Activated CD4-positive, alpha-beta T cell treated with anti-CD3 and anti-CD28 coated beads, Interleukin-2, amount 50 U/mL, for 4 hours (primary cell): ENCODE data around the gene LRRN4.

Experiments used
- DNase-seq, 2 experiments: peaks; one replicate each; pipeline ENCODE4 v3.0.0-alpha.2; 2020

Gene LRRN4

DNA sequence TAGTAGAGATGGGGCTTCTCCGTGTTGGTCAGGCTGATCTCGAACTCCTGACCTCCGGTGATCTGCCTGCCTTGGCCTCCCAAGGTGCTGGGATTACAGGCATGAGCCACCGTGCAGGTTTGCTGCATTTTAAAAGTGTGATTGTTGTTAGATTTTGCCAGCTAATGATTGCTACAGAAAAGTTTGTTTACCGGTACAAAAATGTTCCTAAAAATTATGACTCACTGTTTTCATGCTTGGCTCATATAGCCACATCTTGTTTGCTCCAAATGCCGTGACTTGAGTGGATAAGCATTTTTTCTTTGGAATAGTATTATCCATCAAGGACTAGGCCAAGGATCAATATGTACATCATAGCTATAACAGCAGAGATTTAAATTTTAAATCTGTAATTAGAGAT is 24.3 kb downstream of the LRRN4 start:
- no peak for DNase-seq

DNA sequence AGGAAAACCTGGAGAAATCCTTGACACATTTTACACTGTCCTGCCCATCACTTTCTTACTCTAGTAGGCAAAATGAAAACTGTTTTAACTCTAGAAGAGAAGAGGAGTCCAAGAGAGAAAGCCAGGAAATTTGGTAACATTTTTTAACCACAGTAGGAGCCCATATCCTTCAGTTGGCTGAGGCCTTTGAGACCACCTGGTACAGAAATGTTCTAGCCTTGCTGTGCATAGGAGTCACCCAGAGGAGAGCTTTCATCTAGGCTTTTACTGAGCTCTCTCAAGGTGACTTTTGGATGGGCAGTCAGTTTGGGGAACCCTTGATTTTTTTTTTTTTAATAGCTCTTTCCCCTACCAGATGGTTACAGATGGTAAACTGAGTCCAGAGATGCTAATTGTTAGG is 25.0 kb downstream of the LRRN4 start:
- no peak for DNase-seq

DNA sequence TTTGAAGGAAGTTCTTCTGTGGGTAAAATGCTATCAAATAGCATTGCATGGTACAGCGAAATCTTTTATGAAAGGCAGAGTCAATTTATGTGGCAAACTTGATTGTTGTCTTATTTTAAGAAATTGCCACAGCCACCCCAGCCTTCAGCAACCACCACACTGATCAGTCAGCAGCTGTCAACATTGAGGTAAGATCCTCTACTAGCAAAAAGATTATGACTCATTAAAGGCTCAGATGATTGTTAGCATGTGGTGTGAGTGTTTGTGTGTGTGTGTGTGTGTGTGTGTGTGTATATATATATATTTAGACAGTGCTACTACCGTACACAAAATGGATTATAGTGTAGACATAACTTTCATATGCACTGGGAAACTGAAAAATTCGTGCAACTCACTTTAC is 27.8 kb downstream of the LRRN4 start:
- DNase-seq = no peak

DNA sequence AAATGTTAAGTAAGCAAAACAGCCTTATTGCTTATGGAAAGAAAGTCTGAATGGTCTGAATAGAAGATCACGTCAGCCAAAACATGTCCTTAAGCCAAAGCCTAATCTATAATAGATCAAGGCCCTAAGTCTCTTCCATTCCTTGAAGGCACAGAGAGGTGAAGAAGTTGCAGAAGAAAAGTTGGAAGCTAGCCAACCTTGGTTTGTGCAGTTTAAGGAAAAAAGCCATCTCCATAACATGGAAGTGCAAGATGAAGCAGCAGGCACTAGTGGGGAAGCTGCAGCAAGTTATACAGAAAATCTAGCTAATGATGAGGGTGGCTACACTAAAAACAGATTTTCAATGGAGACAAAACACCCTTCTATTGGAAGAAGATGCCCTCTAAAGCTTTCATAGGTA is 29.1 kb downstream of the LRRN4 start:
- DNase-seq = no peak

DNA sequence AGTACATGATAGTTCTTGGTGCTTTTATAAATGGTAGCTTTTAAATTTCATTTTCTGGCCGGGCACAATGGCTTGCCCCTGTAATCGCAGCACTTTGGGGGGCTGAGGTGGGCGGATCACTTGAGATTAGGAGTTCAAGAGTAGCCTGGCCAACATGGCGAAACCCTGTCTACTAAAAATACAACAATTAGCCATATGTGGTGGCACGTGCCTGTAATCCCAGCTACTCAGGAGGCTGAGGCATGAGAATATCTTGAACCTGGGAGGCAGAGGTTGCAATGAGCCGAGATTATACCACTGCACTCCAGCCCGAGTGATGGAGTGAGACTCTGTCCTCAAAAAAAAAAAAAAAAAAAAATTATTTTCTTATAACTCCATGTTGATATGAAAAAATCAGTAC is 36.0 kb downstream of the LRRN4 start:
- no peak for DNase-seq

DNA sequence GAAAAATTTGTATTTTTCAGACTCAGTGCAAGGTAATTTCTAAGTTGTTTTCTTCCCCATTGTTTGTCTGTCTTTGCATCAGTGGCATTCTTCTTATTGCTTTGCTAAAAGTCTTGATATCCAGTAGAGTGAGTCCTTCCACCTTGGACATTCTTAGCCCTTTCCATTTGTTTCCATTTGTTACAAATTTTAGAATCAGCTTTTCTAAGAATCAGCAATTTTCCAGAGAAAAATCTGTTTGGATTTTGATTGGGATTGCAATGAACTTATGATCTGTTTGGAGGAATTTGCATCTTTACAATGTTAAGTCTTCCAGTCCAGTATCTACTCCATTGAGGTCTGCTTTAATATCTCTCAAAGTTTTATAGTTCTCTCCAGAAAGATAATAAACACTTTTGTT is 36.4 kb downstream of the LRRN4 start:
- DNase-seq = no peak

DNA sequence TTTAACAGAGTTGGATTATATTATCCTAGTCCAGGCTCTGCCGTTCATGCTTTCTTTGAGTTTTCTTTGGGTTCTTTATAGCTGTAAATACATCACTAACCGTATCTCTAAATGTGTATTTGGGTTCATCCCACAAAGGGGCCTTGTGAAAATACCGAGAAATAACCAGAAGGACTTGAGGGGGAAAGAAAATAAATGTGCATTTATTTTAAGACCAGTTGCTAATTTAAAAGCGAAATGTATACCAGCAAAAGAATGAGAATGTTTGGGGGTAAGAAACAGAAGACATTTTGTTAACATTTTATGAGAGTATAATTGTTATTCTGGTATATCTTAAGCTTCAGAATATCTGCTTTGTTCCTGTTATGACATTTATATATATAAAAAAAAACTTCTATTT is 38.9 kb downstream of the LRRN4 start:
- no peak for DNase-seq

DNA sequence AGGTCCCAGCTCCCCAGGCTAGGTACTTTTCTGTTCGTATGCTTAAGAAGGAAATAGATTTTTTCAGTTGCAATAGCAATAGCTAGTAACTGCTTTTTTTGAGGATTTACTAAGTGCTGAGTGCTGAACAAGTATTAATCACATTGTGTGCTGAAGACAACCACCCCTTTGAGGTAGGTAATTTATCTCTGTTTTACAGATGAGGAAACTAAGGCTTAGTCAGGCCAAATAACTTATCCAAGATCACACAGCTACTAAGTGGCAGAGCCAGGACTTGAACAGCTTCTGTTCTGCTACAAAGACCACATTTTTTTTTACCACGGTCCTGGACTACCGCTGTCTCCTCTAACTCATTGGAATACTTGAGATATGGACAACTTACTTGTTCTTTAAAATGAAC is 39.8 kb downstream of the LRRN4 start:
- no peak for DNase-seq

DNA sequence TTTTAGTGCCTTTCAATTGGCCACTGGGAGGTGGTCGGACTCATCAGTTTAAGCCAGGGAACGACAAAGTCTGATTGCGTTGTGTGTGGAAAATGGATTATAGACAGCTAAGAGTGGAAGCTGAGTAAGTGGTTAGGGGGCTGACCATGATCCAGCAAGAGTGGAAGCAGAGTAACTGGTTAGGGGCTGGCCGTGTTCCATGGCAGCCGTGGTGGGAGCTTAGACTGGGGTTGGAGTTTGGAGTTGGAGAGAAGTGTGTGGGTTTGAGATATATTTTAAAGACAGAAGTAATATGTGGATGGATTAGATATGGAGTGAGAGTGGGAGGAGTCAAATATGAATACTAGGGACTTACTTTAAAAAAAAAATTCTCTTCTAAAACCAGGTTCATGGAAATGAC is 41.7 kb downstream of the LRRN4 start:
- no peak for DNase-seq

DNA sequence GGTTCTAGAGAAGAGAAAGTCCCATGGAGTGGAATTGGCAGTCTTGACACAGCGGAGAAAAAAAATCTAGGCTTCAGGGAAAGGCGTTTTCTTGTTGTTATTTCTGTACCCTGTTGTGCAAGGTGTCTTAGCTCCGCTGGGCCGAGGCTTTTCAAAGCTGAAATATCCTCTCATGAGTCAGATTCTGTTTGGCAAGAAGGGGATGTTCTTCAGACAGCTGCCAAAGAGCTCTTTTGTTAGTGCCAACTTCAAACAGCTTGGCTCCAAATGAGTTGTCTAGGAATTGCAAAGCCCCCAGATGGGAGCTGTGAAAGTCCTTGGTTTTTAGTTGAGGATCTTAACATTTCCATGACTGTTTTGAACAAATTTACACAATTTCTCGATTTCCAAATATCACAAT is 45.6 kb downstream of the LRRN4 start:
- no peak for DNase-seq

DNA sequence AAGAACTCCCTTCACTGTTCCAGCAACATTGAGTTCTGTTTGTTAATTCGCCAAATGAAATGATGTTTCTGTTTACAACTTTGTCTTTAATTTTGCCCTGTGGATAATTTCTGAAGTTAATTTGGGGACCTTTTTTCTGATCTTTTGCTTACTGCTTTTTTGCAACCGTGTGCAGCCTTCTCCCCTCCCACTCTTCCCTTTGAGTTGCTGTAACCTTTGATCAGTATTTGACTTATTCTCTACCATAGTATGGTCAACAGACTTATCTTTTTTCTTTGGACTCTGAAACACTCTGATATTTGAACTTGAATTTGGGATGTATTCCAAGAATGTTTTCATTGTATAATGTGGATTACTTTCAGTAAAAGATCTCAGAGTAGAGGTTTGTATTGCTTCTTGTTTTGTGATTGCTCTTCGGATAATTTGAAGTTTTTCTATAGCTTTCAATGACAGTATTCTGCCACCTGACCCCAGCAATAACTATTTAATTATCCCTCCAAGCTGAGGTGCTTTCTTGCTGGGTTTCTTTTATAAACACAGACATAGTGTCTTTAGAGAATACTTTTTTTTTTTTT is 46.2 kb downstream of the LRRN4 start:
- DNase-seq = no peak

DNA sequence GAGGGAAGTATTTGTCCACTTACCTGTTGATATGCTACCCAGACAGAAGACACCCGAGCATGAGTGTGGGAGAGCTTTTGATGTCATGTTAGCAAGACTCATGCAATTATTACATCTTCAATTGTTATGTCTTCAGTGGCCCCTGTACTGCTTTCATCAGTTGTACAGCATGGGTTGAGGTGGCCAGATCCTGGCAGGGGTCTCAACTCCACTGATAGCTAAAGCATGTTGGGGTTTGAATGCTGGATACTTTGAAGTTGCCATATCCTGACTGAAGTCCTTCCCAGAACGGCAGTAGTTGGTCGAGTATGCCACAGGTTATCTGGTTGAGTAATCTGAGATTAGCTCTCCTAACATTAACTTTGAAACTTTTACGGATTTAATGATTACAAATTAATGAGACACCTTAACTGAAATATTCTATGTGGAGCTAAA is 46.7 kb downstream of the LRRN4 start:
- DNase-seq = no peak

DNA sequence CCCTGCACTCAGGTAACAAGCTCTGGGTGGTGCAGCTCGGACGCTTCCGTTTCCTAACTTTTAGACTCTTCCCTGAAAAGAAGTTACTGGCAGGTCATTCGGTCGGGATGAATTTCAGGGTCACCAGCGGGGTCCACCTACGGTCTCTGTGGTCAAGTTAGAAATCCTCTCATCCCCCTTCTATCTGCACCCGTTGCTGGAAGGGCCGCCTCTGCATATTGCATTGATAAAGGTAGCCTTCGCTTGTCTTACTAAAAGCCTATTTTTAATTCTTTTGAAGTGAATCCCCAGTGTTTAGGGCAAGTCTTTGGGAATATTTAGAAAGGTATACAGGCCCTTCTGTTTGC is 47.3 kb downstream of the LRRN4 start:
- no peak for DNase-seq

DNA sequence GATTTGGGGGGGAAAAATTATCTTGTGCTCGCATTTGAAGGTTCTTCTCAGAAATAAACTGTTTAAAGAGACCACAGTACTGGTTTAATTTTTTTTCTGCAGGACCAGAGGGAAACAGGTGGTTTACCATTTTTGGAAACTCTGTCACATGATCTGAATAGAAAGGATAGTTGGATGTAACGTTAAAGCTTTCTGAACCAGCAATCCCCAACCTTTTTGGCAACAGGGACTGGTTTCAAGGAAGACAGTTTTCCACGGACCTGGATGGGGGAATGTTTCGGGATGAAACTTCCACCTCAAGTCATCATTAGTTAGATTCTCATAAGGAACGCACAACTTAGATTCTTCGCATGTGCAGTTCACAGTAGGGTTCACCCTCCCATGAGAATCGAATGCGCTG is 53.0 kb downstream of the LRRN4 start:
- no peak for DNase-seq

DNA sequence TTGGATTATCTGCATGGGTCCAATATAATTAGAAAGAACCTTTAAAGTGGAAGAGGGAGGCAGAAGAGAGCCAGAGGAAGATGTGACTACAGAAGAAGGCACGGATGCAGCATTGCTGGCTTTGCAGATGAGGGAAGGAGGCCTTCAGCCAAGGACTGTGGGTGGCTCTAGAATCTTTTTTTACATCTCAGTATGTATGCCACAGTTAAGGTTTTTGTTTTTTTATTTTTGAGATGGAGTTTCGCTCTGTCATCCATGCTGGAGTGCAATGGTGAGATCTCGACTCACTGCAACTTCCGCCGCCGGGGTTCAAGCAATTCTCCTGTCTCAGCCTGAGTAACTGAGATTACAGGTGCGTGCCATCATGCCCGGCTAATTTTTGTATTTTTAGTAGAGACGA is 54.1 kb downstream of the LRRN4 start:
- DNase-seq = no peak

DNA sequence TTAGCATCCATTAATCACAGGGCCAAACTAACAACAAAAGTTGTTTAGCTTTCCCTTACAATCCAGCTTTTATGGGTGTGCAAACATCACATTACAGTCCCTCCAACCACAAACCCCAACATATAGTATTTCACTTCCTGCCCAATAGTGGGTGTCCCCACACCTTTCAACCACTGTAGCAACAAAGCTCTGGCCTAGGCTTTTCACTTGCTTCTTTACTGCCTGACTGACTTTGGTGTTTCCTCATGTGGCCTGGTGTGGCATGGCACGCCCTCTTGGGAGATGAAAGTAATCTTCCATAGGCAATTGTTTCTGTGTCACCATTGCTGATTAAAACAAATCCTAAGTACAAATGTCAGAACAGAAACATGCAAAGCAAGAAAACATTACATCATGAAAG is 57.1 kb downstream of the LRRN4 start:
- DNase-seq = no peak

DNA sequence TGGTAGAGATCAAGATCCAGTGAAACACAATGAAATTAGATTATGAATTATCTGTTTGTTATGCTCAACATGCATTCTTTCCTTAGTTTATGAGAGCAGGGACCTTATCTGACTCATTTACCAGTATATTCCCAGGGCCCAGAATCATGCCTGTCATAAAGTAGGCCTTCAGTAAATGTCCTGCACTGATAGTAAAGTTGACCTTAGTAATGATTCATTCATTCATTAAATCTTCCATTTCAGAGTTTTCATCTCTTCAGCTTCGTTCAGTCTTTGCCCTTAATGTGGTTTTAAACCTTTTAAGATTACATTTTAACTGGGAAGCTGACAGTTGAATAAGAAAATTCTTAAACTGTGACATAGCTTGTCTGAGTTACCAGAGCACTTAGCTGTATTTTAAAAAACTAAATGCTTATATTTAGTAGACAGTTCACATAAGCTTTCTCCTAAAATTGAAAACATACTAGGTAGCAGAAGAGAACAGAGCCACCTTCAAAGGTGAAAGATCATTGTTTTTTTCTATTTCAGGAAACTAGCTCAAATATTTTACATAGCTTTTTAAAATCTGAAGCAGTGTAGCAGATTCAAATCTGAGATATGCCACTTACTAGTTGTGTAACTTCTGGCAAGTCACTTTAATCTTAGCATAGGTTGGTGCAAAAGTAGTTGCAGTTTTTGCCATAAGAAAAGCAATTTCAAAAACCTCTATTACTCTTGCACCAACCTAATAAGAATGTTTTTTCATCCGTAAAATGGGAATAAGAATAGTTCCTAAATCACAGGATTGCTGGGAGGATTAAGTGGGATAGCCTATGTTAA is 62.0 kb downstream of the LRRN4 start:
- DNase-seq = no peak

DNA sequence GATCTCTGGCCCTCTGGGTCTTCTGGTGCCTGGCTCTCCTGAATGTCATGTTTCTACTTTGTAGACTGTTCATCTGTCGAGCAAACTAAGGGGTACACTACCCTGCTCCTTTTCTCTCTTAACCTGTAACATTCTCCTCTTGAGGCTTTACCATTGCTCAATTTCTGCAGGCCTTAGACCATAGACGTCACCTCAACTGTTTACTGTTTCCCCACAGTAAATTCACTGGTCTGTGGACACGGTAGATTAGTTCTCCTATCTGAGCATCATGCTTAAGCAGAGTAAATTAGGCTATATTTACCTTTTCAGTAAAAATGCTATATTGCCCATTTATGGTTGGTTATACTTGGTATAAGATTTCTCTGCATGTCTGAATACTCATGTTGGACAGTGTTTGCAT is 62.9 kb downstream of the LRRN4 start:
- DNase-seq = no peak
